ENCODE results near the gene PPP2R2C.

Gene PPP2R2C

DNA sequence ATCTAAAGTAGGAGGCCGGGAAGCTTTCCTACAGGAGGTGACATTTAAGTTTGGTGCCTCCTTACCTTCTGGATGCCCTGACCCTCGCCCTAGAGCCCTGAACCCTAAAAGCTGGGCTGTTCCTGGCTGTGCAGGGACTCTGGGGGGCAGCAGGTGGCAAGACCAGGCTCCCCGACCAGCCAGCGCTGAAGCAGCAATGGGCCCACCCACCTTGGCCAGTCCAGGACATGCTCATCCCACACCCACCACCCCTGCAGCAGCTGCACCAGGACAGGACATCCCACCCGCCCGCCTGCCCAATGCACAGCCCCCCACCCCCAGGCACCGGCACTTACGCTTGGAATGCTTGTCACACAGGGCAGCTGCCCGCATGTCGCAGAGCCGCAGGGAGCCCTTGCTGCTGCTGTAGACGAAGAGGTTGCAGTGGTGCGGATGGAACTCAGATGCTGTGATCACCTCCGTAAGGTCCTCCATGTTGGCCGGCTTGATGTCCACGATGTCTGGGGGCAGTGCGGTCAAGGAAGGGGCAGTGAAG, 124.8 kb downstream of the PPP2R2C start:
- DNase-seq (ENCODE audit: extremely low read depth in 1 of 2, low read depth in 1 of 2): no peak

DNA sequence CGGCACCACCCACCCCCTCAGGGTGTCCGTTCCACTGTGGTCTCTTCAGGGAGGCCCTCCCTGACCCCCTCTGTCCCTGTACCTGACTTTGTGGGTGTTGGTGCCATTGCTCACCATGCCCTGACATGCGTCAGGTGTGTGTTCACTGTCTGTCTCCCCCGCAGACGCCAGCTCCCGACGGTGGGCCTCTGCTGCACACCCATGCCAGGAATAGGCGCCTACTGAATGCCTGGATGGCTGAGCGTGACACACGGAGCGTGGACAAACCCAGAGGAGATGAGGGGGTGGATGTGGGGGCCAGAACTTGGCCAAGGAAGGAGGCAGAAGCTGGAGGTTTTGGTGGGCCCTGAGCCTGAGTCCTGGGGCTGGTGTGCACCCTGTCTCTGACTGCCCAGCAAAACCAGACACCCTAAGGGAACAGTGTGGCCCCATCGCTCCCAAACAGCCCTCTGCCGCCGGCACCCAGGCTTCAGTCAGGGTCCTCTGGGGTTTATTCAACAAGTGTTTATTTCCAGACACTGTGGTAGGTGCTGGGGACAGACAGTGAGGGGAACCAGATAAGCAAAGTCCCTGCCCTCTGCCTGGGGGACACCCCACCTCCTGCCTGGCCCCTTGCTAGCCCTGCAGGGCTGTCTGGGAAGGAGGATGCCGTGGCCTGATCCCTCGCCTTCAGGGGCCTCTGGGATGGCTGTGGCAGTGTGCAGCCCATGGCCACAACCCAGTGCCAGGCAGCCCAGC, 125.9 kb downstream of the PPP2R2C start:
- DNase-seq (ENCODE audit: extremely low read depth in 1 of 2, low read depth in 1 of 2): no peak

DNA sequence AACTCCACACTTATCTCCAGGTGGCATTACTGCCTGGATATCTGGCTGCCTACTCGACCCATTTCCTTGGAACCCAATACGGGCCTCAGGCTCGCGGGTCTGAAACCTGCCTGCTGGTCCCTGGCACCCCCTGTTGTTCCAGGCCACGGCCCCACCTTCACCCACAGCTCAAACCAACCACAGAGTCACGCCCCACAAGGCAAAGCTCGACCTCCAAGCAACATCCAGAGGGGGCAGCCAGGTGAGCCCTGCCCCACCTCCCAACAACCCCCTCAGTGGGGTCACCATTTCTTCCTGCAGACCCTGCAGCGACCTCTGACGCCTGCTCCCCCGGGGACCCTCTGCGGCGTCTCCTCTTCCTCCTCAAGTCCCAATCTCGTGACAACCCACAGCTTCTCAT, 126.5 kb downstream of the PPP2R2C start:
- no peak for DNase-seq (ENCODE audit: extremely low read depth in 1 of 2, low read depth in 1 of 2)

DNA sequence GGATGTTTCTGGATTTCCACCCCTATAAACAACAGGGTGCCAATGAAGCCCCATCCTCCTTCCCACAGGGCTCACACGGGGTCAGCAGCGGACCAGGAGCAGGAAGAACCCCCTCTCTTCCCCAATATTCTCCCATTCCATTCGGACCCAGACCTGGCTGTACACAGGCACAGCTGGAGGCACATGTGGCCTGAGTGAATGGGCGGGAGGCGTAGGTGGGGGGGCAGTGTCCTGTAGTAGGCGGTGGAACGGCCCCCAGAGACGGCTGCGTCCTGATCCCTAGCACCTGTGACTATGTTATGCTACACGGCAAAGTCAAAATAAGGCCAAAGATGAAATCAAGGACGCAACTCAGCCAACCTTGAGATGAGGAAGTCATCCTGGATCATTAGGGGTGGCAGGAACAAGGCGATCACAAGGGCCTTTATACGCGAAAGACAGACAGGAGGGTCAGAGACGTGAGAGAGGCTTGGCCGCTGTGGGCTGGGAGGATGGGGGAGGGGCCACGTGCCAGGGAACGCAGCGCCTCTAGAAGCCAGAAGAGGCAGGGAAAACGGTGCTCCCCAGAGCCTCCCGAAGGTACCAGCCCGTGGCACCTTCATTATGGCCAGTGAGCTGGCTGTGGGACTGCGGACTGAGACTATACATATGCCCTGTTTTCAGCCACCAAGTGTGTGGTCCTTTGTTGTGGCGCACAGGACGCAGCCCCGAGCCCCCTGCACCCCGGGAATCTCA, 127.2 kb downstream of the PPP2R2C start:
- no peak for DNase-seq (ENCODE audit: extremely low read depth in 1 of 2, low read depth in 1 of 2)

DNA sequence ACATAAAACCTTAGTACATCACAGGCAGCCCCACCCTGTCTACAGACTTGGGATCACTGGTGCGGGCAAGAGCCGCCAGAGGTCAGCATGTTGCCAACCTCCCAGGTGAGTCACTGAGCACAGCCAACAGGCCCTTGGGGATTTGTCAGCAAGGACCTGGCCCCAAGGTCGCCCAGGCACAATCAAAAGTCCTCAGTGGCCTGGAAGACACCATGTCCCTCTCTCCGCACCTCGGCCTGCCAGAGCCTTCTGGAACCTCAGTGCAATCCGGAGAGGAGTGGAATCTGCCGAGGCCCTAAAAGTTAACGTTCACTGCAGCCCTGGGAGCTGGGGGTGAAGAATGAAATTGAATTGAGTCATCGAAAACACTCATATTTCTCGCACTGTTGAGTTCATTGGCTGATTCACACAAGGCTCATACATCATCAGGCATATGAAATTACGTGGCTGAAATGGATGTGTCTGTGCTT, 128.4 kb downstream of the PPP2R2C start:
- DNase-seq (ENCODE audit: extremely low read depth in 1 of 2, low read depth in 1 of 2): no peak

DNA sequence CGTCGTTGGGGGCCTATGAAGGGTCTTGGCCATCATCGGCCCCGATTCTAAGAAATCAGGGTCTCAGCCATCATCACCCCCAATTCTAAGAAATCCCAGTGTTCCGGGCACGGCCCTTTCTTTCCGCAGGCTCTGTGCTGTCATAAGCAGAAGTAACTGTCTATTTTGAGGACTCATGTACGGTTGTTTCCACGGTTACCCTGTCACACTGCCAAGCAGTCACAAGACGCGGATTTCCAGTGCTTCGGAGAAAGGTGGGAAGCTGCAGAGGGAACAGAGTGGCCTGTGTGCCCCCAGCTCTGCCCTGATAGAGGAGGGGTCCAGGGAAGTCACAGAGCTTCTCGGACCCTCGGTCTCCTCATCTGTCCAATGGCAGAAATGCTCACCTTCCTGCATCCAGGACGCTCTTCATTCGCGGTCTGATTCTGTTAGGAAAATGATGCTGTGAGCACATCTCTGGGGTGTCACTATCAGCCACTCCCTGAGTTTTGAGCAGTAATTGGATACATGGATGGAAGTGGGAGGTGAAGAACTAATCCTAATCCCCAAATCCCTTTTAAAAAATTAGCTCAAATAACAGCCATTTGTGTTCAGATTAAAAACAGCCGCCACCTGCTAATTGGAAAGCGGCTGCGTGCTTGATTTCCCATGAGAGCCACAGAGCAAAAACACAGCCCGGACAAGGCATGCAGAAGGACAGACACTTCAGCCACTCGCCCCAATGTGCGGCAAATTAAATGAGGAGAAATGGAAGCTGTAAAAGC, 129.7 kb downstream of the PPP2R2C start:
- DNase-seq (ENCODE audit: extremely low read depth in 1 of 2, low read depth in 1 of 2): no peak

DNA sequence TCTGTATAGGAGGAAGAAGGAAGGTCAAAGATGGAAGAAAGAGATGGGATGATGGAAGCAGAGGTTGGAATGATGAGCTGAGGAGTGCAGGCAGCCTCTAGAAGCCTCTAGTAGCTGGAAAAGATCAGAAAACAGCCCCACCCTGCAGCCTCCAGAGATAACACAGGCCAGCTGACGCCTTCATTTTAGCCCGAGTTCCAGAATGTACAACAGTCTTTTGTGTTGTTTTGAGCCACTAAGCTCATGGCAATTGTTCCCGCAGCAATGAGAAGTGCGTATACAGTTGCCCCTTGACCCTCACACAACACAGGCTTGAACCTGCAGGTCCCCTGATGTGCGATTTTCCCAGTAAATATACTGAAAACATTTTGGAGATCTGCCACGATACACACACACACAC, 130.7 kb downstream of the PPP2R2C start:
- DNase-seq (ENCODE audit: extremely low read depth in 1 of 2, low read depth in 1 of 2): no peak

DNA sequence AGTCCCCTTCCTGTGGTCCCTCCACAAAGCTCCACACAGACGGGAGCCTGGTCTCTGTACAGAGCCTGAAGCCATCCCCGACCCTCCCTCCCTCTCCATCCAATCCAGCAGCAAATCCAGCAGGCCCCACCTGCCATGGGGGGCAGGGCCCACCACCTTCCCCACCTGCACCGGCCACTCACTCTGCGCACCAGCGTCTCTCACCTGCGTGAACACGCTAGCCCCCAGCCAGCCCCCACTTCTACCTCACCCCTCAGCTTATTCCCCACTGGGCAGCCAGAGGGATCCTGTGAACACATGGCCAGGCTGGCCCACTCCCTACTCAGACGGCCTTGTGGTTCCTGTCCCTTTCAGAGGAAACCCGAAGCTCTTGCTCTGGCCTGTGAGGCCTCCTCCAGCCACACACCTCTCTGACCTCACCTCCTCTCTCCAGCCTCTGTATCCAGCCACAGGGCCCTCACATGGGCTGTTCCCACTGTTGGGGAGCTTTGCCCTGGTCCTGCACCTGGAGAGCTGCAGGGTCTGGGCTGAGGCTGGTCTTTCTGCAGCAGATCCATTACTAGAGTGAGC, 131.9 kb downstream of the PPP2R2C start:
- no peak for DNase-seq (ENCODE audit: extremely low read depth in 1 of 2, low read depth in 1 of 2)

DNA sequence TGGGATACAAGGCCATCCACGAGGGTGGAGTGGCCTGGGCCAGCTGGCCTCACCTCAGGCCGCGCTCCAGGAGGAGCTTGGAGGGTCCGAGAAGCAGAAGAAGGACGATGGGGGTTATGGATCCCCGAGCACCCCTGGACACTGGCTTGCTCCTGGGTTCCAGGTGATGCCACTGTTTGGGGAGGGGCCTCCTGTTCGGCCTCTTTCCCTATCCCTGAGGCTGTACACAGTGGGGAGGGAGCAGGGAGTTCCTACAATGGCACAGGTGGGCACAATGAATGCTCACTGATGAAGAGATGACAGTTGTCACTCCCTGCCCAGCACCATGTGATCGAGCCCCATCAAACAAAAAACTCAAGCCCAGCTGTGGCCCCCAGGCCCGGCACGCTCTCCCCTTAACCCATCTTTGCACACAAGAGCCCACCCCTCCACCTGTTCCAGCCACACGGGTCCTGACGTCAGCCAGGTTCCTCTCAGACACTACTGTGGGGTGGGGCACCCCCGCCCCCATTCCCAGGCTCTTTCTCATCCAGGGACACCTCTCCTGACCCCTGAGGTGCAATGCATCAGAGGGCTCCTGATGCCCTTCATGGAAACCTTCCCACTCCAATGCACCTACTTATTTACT, 132.5 kb downstream of the PPP2R2C start:
- no peak for DNase-seq (ENCODE audit: extremely low read depth in 1 of 2, low read depth in 1 of 2)

DNA sequence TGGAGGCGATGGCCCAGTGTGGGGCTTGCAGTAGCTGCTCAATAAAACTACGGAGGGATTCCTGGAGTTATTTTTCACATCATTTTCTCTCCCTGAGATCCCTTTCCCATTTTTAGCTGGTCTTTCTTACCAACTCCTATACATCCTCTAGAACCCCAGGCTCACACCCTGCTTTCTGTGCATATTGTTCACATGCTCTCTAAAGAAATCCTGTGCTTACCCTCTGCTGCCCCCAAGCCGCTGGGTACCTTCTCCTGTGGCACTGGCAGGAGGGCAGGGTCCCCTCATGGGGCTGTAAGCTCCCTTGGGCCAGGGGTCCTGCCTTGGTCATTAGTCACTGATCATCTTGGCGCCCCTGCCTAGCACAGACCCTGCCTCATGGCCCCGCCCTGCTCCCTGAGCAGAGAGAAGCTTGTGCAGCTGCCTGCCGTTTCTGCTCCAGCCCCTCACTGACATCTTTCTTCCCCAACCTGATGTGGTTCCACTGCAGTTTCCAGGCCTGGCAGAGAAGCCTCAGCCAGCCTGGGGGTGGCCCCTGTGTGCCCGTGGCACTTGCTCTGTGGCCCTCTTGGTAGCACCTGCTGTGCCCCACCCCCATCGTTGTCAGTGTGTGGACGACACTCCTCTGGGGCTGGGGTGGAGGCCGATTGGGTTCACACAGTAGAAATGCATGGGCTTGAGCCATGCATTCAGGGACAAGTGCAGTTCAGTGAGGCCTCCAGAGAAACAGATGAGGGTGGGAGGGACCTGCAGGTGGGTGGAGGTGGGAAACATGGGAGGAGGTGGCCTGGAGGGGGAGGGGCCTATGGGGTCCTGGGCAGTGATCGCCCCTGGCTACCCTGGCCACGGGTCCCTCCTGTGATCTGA, 133.2 kb downstream of the PPP2R2C start:
- no peak for DNase-seq (ENCODE audit: extremely low read depth in 1 of 2, low read depth in 1 of 2)

DNA sequence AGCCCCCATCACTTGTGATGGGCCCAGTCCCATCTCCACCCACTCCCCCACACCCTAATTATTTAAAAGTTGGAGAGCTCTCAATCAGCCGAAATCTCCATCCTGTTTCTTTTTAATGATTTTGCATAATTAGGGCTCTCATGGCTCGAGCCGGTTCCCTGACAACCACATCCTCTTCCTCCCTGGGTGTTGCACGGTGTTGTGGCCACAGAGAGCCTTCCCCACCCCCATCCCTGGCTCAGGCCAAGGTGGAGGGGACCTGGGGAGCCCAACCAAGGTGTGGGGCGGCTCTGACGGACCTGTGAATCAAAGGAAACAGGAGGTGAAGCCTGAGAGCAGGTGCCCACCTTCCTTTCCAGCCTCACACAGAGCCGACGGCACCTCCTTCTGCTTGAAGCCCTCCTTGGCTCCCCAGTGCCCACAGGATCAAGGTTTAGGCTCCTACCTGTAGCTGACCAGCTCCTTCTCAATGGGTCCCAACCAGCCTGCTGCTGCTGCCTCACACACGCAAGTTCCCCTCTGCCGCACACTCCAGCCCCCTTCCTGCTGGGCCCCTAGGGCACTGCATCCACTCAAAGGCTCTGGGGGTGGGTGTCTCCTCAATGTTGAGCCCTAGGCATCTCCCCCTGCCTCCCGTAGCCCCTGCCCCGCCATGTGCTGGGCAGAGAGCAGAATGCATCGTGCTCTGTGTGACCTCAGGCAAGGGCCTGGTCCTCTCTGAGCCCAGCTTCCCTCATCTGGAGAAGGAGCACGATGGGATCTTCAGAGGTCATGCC, 134.1 kb downstream of the PPP2R2C start:
- no peak for DNase-seq (ENCODE audit: extremely low read depth in 1 of 2, low read depth in 1 of 2)

DNA sequence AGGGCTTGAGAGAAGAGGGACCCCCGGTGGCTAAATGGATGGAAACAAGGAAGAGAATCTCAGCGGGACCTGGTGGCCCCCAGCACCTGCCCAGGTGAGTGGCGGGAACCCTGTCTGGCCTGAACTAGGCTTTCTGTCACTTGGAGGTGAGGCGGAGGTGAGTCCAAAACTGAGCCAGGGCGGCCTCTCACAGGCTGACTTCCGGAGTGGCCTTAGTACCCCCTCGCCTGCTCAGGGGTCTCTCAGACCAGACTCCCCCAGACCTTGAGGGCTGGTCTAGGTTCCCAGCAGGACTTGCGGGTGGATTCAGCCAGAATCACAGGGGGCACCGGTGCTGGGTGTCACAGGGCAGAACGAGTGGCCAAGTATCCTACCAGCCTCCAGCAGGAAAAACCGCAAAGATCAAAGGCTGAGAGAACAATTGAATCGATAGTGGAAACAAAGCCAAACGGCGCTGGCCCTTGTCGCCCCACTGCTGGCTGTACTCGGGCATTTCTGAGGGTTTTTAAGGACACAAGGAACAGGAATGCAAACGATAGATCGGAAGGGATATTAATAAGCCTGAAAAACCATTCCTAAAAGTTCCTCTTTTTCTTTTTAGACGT, 135.0 kb downstream of the PPP2R2C start:
- no peak for DNase-seq (ENCODE audit: extremely low read depth in 1 of 2, low read depth in 1 of 2)

DNA sequence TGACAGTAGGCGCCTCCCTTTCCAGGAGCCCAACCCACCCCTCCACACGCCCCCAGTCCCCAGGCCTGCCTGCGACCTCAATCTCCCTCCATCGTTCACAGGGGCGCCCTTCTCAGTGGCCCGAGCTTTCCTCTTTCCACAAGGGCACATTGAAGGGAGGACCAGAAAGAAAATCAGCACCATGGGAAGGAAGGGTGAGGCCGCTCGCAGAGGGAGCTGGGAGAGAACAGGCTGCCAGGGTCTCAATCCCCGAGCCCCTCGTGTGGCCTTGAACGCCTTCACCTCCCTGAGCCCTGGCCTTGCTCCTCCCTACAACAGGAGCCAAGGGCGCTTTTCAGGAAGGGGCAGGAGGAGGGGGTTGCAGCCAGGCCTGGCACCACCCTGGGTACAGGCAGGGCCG, 136.2 kb downstream of the PPP2R2C start:
- no peak for DNase-seq (ENCODE audit: extremely low read depth in 1 of 2, low read depth in 1 of 2)

DNA sequence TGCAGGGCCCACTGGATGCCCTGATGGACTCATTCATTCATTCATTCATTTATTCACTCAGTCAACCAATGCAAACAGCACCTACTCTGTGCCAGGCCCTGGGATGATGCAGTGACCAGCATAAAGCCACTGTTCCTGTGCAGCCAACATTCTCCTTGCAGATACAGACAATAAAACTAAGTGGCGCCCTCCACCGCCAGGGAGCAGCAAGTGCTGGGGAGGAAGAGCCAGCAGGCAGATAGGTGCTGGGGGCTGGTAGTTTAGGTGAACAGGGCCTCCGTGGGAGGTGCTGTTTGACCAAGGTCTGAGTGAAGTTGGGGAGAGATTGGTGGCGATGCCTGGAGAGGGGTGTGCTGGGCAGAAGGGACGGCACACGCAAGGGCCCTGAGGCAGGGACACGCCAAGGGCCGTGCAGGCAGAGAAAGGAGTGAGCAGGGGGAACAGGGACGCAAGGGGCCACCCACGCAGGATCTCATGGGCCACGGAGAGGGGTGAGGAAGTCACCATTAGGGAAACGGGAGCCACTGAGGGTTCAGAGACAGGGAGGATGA, 137.3 kb downstream of the PPP2R2C start:
- DNase-seq (ENCODE audit: extremely low read depth in 1 of 2, low read depth in 1 of 2): no peak

DNA sequence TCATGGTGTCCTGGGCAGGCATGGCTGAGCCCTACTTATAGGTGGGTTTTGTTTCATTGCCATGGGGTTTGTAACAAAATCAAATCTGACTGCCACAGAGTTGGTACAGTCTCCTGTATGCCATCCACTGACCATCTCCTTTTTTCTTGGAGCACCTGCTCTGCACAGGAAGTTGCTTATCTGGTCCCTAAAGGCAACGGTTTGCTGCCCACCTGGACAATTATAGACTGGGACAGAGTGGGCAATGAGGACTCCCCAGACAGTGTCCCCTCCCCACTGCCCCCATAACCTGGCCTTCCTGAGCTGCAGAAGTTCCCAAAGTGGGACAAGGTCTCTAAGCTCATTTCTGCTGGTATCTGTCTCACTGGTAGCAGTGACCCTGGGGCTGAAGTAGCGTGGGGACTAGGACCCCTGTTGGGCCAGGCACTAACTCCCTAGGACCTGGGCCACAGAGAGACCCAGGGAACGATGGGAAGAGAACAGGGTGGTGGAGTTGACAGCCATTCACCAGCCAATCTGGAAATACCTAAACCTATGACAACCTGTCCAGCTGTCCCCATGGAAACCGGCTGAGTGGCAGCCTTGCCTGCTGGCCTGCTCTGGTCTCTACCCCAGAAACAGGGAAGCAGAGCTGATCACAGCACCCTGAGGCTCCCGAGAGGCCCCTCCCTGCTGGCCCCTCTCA, 138.1 kb downstream of the PPP2R2C start:
- DNase-seq (ENCODE audit: extremely low read depth in 1 of 2, low read depth in 1 of 2): no peak

DNA sequence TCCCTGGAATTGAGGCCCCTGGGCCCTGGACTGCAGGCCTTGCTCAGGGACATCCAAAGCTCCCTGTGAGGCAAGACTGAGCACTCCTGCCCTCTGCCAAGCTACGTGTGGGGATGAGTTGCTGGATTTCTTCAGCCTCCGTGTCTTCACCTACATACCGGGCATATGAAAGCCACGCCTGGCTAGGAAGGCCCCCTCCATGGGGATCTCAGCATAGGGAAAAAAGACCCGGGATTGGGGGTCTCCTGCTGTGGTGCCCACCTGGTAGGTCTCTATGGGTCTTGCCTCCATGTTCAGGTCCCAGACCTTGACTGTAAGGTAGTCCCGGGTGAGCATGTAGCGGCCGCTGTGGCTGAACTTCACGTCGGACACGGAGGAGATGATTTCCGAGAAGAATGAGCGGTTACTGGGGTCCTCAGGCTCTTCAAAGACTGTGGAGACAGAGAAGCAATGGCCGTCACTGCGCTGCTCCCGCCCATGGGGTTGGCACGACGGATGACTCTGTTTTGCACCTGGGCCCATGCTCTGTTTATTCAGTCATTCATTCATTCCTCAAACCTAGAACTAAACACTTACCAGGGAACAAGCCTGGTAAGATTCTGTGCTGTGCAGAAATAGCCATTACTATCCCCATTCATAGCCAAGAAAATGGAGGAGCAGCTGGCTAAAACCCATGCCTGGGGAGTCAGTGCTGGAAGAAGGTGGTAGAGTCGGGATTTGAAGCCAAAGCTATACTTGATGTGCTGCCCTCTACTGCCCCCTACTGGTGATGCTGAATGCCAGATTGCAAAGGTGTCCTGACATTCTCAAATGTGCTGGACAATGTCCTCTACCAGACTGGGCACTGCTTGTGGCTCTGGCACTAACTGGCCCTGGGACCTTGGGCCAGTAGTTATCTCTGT, 138.9 kb downstream of the PPP2R2C start:
- DNase-seq (ENCODE audit: extremely low read depth in 1 of 2, low read depth in 1 of 2): no peak

DNA sequence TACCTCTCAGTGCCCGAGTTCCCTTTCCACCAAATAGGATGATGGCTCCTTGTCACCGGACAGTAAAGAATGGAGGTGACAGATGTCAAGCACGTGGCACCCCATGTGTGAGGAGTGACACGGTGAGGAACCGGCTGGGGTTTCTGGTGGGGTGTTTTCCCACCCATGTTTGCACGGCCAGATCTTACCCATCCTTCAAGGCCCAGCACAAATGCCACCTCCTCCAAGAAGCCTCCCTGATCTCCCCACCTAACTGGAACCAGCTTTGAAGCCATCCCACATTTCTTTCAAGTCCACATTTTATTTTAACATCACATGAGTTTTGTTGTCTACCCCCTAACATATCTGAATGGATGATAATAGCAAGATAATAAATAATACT, 139.8 kb downstream of the PPP2R2C start:
- DNase-seq (ENCODE audit: extremely low read depth in 1 of 2, low read depth in 1 of 2): no peak
